Muscle of arm (tissue), 12 donors: ENCODE measurements around the gene ADAMTS12. TPM values are rescaled to one million over a fixed set of nuclear protein-coding genes. Genes with fewer than 3 reads are reported as not detected.

Source experiments
- DNase-seq: peaks from one replicate; pipeline ENCODE4 v3.0.0-alpha.2; 2013
- polyA plus RNA-seq, 12 donors: library from polyadenylated mRNA; unstranded; fragments of 120-200 nt; gene quantifications; one replicate each; pipeline ENCODE4 v1.2.1, GENCODE V29; 2013; ENCODE audit not compliant: insufficient read length in 12 of 12

ADAMTS12 gene
- polyA plus RNA-seq, 12 donors = 18.2 to 33.9 (median 23.0) TPM; not detected in 1

GRCh38 chr5:33657804-33658440 is 233.9 kb downstream of the ADAMTS12 start:
- no peak for DNase-seq

- DNase-seq = no peak
Measured at GRCh38 chr5:33657176-33657575, 234.6 kb downstream of the ADAMTS12 start.

GRCh38 chr5:33650911-33651310 is 240.9 kb downstream of the ADAMTS12 start:
- no peak for DNase-seq

GRCh38 chr5:33649549-33650482 is 242.0 kb downstream of the ADAMTS12 start:
- DNase-seq = no peak

DNA sequence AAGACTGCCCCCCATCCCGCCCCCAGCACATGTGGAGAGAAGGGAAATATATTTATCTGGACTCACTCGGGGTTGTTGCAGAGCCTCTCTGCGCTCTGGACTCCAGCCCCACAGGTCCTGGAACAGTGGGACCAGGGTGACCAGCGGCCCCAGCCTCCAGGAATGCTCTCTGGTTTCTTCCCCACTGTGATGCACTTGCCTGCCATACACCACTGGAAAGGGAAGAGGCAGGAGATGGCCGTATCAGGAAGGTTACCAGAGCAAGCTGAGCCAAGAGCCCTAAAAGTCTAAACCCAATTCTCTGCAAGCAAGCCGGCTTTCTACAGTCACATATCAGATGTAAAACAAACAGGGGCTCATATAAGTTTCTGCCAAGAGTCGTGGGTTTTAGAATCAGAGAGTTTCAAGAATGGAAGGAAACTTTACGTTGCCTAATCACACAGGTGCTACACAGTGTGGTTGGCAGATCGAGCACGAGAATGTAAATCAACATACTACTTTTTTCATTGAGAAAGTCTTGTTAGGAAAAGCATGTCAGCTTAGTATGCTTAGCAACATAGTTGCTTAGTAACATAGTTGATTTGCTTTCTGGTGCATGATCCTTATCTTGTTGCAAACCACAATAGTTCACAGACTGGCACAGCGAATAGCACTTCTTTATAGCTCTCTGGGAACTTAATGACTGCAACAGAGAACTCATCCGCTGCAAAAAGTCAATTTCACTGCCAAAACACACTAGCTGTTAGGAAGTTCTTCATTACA is 249.9 kb downstream of the ADAMTS12 start:
- no peak for DNase-seq

DNA sequence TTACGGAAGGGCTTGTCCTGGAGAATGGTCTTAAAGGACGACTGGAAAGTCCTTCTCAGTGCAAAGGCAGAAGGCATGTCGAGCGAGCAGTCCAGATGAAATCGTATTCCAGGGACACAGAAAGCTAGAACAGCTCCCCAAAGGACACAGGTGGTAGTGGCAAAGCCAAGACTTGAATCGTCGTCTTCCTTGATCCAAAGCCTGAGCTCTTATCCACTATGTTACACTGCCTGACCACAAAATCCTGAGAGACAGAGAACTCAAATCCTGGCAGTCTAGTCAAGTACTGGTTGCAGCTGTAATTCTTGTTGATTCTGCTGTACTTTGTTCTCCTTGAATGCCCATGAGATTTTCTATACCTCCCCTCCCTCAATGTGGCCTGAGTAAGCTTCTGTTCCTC is 252.3 kb downstream of the ADAMTS12 start:
- DNase-seq = no peak

- DNase-seq = no peak
Measured at GRCh38 chr5:33637011-33637410, 254.8 kb downstream of the ADAMTS12 start.

DNA sequence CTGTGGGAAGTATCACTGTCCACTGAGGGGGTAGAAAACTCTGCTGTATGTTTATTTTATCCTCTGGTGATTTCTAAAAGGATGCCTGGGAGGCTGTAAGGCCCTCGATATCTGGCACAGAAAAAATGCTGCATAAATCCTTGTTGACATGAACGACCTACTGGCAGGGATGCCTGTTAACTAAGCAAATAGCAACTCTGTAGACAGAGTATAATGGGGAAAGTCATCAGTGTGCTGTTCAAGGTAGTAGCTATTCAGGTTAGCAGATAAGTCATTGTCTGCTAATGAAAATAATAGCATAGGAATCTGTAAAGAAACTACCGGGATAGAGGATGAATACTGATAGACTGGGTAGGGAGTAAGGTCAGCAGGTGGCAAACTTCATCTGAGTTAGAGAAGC is 256.2 kb downstream of the ADAMTS12 start:
- no peak for DNase-seq

GRCh38 chr5:33633699-33634098 is 258.1 kb downstream of the ADAMTS12 start:
- DNase-seq = no peak

GRCh38 chr5:33631786-33632185 is 260.0 kb downstream of the ADAMTS12 start:
- DNase-seq = no peak

DNA sequence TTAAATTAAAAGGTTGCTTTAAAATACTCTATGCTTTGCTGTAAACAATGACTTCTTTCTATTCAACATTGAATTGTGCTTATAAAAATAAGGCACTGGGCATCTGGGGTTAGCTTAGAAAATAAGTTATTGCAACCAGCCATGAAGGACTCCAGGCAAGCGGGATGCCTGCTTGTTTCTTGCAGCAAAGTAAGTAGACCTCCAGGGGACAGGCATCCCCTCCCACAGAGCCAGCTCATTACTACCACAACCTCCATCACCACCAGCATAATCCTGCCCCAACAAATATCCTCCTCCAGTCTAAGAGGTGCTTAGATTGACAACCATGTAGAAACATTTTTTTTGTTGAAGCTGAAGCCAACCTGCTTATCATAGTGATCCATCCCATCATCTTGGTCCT is 260.7 kb downstream of the ADAMTS12 start:
- no peak for DNase-seq

DNA sequence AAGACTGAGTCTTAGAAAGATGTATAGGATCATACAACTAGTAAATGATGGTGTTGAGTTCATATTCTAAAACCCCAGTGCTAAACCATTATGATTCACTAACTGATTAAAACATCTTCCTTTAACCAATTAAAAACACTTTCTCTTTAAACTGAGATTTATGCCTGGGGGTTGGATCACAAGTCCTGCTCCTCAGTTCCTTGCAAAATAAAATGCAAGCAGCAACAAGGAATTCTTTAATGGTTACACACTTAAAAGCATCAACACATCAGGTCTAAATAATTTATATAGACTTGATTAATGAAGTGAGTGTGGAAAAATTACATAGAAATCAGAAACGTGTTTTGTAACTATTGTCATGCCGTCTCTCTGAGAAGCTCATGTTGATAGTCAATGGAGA is 261.8 kb downstream of the ADAMTS12 start:
- no peak for DNase-seq

GRCh38 chr5:33628796-33629195 is 263.0 kb downstream of the ADAMTS12 start:
- no peak for DNase-seq

DNA sequence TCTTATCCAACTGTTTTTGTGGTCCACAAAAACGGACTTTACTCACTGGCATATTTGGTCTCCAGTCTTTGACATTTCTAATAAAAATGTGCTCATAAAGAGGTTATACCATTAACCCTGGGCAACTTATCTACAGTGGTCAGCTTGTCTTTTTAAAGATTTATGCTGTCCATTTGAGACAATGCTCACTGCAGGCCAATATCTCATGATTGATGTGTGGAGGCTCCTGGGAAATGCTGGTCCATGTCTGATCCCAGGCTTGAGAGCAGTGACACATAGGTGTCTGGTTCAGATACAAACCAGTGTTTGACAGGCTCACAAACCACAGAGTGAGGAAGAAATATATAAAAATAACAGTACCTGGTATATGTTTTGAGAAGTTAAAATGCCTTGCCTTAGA is 270.3 kb downstream of the ADAMTS12 start:
- DNase-seq = no peak

DNA sequence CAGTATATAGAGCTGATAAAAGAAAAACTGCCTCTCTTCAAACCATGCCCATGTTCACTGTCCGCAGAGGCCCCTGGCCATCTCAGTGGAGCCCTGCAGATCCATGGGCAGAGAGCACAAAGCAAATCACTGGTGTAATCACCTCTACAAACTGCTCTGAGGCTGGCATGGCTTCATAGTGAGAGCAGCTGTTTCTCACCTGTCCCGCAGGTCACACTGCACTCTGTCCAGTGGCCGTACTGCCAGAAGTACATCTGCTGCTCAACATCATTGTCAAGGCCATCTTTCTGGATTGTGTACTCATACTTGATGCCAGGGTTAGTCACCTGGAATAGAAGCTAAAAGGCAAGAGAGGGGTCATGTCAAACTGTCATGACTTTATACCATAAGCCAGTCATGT is 277.8 kb downstream of the ADAMTS12 start:
- no peak for DNase-seq

GRCh38 chr5:33612386-33612785 is 279.4 kb downstream of the ADAMTS12 start:
- no peak for DNase-seq

GRCh38 chr5:33611877-33612276 is 279.9 kb downstream of the ADAMTS12 start:
- no peak for DNase-seq

- no peak for DNase-seq
Measured at GRCh38 chr5:33608344-33609041, 283.3 kb downstream of the ADAMTS12 start.

- DNase-seq = no peak
Measured at GRCh38 chr5:33604503-33604902, 287.3 kb downstream of the ADAMTS12 start.

GRCh38 chr5:33601881-33602280 is 289.9 kb downstream of the ADAMTS12 start:
- DNase-seq = no peak

DNA sequence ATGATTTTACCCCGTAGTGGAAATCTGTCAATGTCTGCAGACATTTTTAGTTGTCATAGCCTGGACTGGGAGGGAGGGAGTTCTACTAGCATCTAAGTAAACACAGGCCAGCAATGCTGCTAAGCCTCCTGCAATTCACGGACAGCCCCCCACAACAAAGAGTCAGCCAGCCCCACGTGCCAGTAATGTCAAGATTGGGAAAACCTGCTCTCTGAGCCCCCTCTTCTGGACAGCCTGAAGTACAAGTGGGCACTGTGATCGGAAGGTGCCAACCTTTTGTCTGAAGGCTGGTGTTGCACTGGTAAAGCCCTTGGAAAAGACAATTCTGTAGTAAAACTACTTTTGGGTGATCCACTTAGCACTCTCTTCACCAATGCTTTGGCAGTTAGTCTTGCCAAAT is 296.5 kb downstream of the ADAMTS12 start:
- no peak for DNase-seq

GRCh38 chr5:33594006-33594405 is 297.8 kb downstream of the ADAMTS12 start:
- no peak for DNase-seq
